Activated CD8-positive, alpha-beta memory T cell treated with anti-CD3 and anti-CD28 coated beads, Interleukin-2, amount 50 U/mL, for 48 hours (primary cell): ENCODE measurements around the gene REM2.

Source experiments
- DNase-seq: peaks from one replicate; pipeline ENCODE4 v3.0.0-alpha.2; 2020

Gene REM2, protein sequence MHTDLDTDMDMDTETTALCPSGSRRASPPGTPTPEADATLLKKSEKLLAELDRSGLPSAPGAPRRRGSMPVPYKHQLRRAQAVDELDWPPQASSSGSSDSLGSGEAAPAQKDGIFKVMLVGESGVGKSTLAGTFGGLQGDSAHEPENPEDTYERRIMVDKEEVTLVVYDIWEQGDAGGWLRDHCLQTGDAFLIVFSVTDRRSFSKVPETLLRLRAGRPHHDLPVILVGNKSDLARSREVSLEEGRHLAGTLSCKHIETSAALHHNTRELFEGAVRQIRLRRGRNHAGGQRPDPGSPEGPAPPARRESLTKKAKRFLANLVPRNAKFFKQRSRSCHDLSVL

DNA sequence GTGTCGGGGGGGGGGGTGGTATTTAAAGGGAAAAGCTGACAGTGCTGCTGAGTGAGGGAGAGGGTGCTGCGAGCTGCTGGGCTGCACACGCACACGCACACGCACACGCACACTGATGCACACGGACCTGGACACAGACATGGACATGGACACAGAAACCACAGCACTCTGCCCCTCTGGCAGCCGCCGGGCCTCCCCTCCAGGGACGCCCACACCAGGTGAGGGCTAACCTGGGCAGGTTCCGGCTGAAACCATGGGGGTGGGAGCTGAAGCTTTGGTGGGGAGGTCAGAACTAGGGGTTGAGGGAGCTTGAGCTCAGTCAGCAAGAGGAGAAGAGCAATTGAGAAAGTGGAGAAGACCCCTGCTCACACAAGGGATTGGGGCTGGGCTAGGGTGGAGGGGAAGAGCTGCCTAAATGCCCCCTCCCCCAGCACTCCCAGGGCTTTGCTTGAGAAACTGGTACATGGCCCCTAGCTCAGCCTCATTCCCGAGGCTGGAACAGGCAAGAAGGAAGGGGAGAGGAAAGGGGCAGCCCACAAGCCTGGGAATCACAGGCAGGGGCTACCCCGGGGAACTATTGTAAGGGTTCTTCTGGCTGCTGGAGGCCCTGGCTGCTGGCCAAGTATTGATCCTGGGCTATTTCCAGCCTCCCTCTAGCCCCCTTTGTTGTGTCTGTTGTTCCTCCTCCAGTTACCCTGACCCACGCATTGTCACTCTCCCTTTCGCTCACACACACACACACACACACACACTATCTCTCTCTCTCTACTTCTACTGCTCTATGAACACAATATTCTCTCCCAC, at the start of gene REM2:
Gene REM2 (plus strand): TSS at position 50 of the 804 bp plus-strand sequence. CDS start 66 bp downstream, at position 116.
- no peak for DNase-seq

GRCh38 chr14:22835505-22835904, 47.5 kb upstream of the REM2 start:
- DNase-seq: no peak

GRCh38 chr14:22836301-22837113, 46.5 kb upstream of the REM2 start, which contains the start of gene MMP14:
Gene MMP14 (plus strand): TSS chr14:22836585. CDS start chr14:22836818, 233 bp downstream.
- no peak for DNase-seq

- no peak for DNase-seq
Observed at GRCh38 chr14:22837114-22837749, 45.8 kb upstream of the REM2 start.

DNA sequence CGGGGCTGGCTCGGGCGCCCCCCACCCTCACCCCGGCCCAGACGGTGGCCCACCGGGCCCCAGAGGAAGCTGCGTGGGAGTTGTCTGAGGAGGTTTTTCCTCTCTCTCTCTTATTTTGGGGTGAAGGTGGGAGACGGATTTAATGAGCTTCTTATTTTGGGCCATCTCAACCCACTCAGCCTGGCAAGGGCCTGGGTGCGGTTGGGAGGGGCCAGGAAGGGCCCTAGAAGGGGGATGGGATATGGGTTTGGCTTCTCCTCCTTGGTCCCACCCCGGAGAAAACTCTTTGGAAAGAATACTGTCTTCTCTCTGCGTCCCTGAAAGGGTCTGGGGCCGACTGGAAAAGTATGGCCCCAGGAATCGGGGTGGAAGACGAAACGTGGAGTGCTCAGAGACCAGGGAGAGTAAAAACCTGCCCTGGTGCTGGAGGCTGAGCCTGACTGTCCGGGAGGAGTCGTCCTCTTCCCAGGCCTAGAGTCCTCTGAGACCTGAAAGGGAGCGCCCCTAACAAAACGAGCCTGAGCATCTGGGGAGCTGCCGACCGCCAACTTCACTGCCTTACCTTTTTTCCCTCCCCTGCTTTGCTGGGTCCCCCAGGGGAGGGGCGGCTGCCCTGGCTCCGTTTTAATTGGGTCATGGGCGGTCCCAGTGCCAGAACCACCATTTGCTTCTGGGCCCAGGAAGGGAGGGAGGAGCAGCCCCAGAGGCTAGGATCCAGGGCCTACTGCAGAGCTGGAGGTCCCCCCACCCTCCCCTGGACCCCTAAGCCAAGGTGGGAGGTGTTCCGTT, 45.1 kb upstream of the REM2 start:
- DNase-seq: no peak

- no peak for DNase-seq
Observed at GRCh38 chr14:22838631-22839041, 44.4 kb upstream of the REM2 start.

DNA sequence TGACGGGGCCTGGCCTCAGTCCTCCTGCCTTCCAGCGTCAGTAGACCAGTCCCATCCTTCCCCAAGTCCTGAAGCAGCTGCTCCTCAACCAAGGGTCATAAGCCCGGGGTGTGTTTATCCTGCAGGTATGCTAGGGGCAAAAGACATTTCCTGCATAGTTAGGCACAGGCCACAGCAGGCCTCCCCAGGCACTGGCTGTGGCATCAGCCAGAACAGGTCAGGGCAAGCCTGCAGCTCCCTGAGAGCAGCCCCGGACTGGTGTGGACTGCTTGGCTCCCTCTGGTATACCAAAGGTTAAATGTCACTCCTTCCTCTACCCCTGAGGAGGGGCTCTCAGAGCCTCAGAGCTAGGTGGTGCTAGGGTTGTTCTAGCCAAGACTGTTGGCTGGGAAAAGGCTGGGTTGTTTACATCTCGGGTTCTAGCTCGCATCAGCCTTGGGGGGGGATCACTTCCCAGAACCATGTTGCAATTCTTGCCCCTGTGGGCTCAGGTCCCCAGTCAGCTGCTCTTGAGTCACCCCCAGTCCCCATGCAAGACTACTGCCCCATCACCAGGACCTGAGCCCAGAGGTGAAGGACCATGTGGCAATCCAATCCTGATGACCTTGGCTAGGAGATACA, 43.8 kb upstream of the REM2 start:
- no peak for DNase-seq

DNA sequence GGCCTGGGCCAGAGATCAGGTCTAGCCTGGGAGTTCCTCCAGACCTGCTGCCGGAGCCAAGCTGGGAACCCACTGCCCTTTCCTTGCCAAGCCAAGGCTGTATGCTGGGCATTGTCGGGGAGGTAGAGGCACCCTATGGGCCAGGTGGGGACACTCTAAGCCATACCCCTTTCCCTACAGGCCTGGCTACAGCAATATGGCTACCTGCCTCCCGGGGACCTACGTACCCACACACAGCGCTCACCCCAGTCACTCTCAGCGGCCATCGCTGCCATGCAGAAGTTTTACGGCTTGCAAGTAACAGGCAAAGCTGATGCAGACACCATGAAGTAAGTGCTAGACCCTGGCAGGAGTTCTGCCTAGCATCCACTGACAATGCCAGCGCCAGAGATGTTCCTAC, 41.7 kb upstream of the REM2 start:
- no peak for DNase-seq

- DNase-seq: no peak
Observed at GRCh38 chr14:22841769-22842168, 41.3 kb upstream of the REM2 start.

- DNase-seq: no peak
Observed at GRCh38 chr14:22842211-22843122, 40.6 kb upstream of the REM2 start.

- DNase-seq: no peak
Observed at GRCh38 chr14:22843123-22843925, 39.7 kb upstream of the REM2 start.

DNA sequence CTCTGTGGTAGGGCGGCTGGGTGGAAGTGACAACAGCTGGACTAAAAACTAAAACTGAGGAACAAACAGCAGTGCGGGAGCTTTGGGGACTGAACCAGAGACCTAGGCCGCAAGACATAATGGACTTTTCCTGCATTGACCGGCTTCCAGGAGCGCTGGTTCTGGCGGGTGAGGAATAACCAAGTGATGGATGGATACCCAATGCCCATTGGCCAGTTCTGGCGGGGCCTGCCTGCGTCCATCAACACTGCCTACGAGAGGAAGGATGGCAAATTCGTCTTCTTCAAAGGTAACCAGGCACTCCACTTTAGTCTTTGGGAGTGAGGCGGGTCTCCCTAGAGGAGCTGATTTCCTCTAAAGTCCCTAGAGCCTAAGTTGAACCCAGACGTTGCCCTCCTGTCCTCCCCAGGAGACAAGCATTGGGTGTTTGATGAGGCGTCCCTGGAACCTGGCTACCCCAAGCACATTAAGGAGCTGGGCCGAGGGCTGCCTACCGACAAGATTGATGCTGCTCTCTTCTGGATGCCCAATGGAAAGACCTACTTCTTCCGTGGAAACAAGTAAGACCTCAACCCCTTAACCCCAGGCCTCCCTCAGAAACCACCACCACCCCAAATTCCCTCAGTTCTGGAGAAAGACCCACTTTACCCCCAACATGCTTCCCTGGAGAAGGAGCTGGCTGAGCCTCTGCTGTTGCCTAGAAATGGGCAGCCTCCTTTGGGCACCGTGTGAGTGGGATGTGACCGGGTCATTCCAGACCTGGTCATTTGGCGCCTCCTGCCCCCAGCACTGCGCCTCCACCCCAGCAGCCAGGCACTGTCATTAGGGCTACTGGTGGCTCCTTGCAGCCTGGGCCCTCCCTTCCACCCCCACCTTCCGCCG, 38.6 kb upstream of the REM2 start:
- DNase-seq: no peak

GRCh38 chr14:22845103-22845394, 38.0 kb upstream of the REM2 start:
- no peak for DNase-seq

GRCh38 chr14:22845821-22846625, 37.0 kb upstream of the REM2 start:
- DNase-seq: no peak

GRCh38 chr14:22846811-22847307, 36.2 kb upstream of the REM2 start:
- no peak for DNase-seq

GRCh38 chr14:22847661-22848341, 35.2 kb upstream of the REM2 start:
- DNase-seq: no peak
